Measurements from ENCODE around the gene ERMARD. TPM values are rescaled to one million over a fixed set of nuclear protein-coding genes. Genes with fewer than 3 reads are reported as not detected.

The ERMARD gene
- total RNA-seq, 4 donors from 2014 or later: 10.3 to 21.4 (median 17.6) TPM

DNA sequence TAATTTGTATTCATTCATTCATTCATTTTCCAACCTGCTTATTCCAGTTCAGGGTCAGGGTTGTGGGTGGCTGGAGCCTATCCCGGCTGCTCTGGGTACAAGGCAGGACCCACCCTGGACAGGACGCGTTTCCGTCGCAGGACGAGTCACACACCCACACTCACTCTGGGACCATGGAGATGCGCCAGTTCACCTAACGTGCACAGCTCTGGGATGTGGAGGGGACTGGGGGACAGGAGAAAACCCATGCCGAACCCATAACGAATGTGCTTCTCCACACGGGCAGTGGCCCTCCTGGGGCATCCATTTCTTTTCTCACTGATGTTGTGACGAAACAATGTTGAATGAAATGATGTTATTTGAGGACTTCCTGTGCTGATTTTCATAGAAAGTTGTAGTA, 26.5 kb downstream of the ERMARD start:
- Histone ChIP-seq H3K4me3 (no peak overlapping the region), H3K9me3 (no peaks in the 10 kb centered on the region), H3K36me3 (peaks cover 8 to 85% (median 9%) of the 10 kb centered on the region in 3 donors), H3K27me3 (no peaks in the 10 kb centered on the region), H3K4me1 (no peaks in the 10 kb centered on the region), H3K27ac (no peak overlapping the region)
- TF ChIP-seq CTCF (IDR thresholded peaks at IDR 0.05) (no peak), POLR2A (IDR thresholded peaks at IDR 0.05) (no peak)
- intact Hi-C loops (cut with DNase I): no loop called here
- 86 to 93% methylated on average over 6 to 12 of the region's 12 CpGs for WGBS, 2 donors
- DNase-seq: no peak

DNA sequence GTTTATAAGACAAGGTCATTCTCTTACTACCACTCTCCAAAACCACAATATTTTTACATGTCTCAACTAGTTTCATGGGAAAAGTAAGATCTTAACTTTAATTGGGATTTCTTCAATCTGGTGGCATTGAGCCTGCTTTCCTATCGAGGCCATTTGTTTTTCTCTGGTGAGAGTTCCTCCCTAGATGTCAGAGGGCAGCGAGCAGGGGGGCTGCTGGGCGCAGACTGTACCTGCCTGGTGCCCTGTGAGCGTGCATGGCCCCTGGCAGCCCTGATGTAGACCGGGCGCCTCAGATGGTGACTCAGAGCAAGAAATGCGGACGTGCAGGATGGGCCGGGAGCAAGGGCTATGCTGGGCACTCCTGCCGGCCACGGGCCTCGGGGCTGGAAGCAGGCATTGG, 27.2 kb downstream of the ERMARD start:
- intact Hi-C loops (cut with DNase I): no loop called here
- peaks cover 0 to 3% (median 0%) of the 10 kb centered on the region in 3 donors for H3K4me1 ChIP-seq
- H3K27me3 ChIP-seq: no peaks in the 10 kb centered on the region
- peaks cover 8 to 85% (median 9%) of the 10 kb centered on the region in 3 donors for H3K36me3 ChIP-seq
- 76 to 86% methylated on average over 4 to 12 of the region's 12 CpGs for WGBS, 2 donors
- no peak for TF ChIP-seq POLR2A (IDR thresholded peaks at IDR 0.05)
- no peaks in the 10 kb centered on the region for H3K9me3 ChIP-seq
- no peak overlapping the region for H3K27ac ChIP-seq
- no peak for DNase-seq
- no peak overlapping the region for H3K4me3 ChIP-seq

- Histone ChIP-seq H3K27ac (no peak overlapping the region), H3K4me1 (peaks cover 0 to 3% (median 0%) of the 10 kb centered on the region in 3 donors), H3K9me3 (no peaks in the 10 kb centered on the region), H3K4me3 (no peak overlapping the region), H3K36me3 (peaks cover 8 to 85% (median 9%) of the 10 kb centered on the region in 3 donors), H3K27me3 (no peaks in the 10 kb centered on the region)
- TF ChIP-seq CTCF (IDR thresholded peaks at IDR 0.05) (no peak), POLR2A (IDR thresholded peaks at IDR 0.05) (no peak)
- DNase-seq: no peak
- 80% methylated on average over 8 of the region's 8 CpGs for WGBS, 2 donors
- intact Hi-C loops (cut with DNase I): no loop called here
Observed at GRCh38 chr6:169779092-169779815, 27.8 kb downstream of the ERMARD start.

GRCh38 chr6:169779896-169780295, 28.5 kb downstream of the ERMARD start:
- no peak for DNase-seq
- intact Hi-C loops (cut with DNase I): no loop called here
- Histone ChIP-seq H3K36me3 (peaks cover 8 to 78% (median 9%) of the 10 kb centered on the region in 3 donors), H3K4me1 (peaks cover 0 to 3% (median 0%) of the 10 kb centered on the region in 3 donors), H3K27me3 (no peaks in the 10 kb centered on the region), H3K9me3 (no peaks in the 10 kb centered on the region), H3K4me3 (no peak overlapping the region), H3K27ac (no peak overlapping the region)
- WGBS, 2 donors: 56 to 76% methylated on average over 3 to 5 of the region's 5 CpGs
- TF ChIP-seq CTCF (IDR thresholded peaks at IDR 0.05): no peak
- TF ChIP-seq POLR2A (IDR thresholded peaks at IDR 0.05): no peak

DNA sequence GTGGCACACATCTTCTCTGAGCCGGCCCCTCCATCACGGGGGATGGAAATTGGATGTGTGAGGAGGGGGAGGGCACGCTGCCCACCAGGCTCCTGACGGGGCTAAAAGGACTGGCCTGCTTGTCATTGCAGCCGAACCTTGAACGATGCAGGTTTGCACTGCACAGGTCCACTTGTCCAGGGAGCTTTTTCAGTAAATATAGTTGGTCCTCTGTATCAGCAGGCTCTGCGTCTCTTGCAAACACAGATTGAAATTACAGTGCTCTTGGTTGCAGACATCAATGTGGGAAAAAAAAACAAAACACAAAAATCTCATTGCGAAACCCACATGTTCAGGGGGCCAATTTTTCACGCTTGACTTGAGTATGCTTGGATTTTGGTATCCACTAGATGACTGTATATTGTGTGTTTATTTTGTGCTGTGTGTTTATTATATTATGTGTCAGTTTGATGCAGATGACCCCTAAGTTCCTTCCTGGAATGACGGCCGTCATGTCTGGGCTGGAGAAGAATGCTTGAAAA, 29.2 kb downstream of the ERMARD start:
- Histone ChIP-seq H3K9me3 (no peaks in the 10 kb centered on the region), H3K4me3 (no peak overlapping the region), H3K4me1 (peaks cover 0 to 3% (median 0%) of the 10 kb centered on the region in 3 donors), H3K36me3 (peaks cover 8 to 72% (median 8%) of the 10 kb centered on the region in 3 donors), H3K27ac (no peak overlapping the region), H3K27me3 (no peaks in the 10 kb centered on the region)
- no peak for DNase-seq
- 81 to 84% methylated on average over 10 to 11 of the region's 11 CpGs for WGBS, 2 donors
- intact Hi-C loops (cut with DNase I): no loop called here
- TF ChIP-seq CTCF (IDR thresholded peaks at IDR 0.05): no peak
- TF ChIP-seq POLR2A (IDR thresholded peaks at IDR 0.05): no peak

Measured in esophagus squamous epithelium (tissue), 5 donors.